CD4-positive, alpha-beta T cell treated with Interleukin-21 for 1 hour (primary cell): ENCODE data around the gene TRIM49B.
"Not testable (repeated sequence)": the region's sequence is repeated elsewhere in the genome, so short reads cannot be mapped to it uniquely, and the experiment has no call there.

Experiments
- DNase-seq: peaks from one replicate; pipeline ENCODE4 v3.0.0-alpha.2; 2020

TRIM49B gene

GRCh38 chr11:49028523-49028922 is at the start of gene TRIM49B:
Gene TRIM49B, plus strand, starts transcription at chr11:49028823. Its CDS starts 2,777 bp downstream, at chr11:49031600.
- not testable (repeated sequence) for DNase-seq

GRCh38 chr11:48983785-48984184 is 44.8 kb upstream of the TRIM49B start, which contains the start of gene TRIM51G:
Gene TRIM51G, minus strand, starts transcription at chr11:48983885. Its CDS starts 2,190 bp downstream, at chr11:48981695.
- not testable (repeated sequence) for DNase-seq

- not testable (repeated sequence) for DNase-seq
Observed at GRCh38 chr11:49048229-49048628, 19.6 kb downstream of the TRIM49B start.

GRCh38 chr11:49049821-49050220 is 21.2 kb downstream of the TRIM49B start:
- DNase-seq: not testable (repeated sequence)

GRCh38 chr11:49059012-49059411 is 30.4 kb downstream of the TRIM49B start, which contains the start of gene TRIM64C:
Gene TRIM64C, minus strand, starts transcription at chr11:49059112. Its CDS starts 0 bp downstream, at chr11:49059112.
- DNase-seq: not testable (repeated sequence)

GRCh38 chr11:49069897-49070296 is 41.3 kb downstream of the TRIM49B start:
- DNase-seq: not testable (repeated sequence)
